HG03342 (cell line): ENCODE measurements around the gene NDUFA13.

Experiments used
- ATAC-seq: cut with Tn5 transposase; IDR thresholded peaks from one replicate; pipeline ENCODE4 v1.9.1; 2021; ENCODE audit warnings: mild to moderate bottlenecking, moderate library complexity; ENCODE audit not compliant: unreplicated experiment

NDUFA13 gene

DNA sequence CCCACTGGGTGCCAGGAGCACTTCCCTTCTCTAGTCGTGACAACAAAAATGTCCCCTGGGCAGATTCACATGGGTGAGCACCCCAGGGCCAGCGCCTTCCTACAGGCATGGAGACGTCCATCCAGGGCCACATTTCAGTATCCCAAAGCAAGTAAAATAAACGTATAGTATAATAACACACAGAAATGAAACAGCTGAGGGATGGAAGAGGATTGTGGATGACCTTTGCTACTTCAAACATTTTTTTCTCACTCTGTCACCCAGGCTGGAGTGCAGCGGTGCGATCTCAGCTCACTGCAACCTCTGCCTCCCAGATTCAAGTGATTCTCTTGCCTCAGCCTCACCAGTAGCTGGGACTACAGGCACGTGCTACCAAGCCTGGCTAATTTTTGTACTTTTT lies 50.3 kb downstream of the NDUFA13 start:
- ATAC-seq, result no peak

DNA sequence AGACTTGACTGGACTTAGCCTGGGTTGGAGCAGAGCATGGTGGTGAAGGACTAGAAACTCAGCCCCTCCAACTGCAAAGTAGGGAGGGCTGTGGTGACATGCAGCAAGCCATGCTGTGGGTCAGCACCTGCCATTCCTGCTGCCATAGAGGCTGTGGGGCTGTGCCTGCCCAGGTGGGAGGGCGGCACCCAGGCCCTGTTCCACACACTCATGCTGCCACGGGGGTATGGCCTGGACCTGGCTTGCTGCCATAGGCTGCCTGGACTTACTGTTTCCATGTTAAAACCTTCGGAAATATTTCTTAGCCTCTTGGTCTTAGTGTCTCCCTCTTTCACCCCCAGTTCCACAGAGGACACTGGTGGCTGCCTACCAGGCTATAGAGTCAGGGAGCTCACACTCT lies 51.4 kb downstream of the NDUFA13 start:
- no peak for ATAC-seq

DNA sequence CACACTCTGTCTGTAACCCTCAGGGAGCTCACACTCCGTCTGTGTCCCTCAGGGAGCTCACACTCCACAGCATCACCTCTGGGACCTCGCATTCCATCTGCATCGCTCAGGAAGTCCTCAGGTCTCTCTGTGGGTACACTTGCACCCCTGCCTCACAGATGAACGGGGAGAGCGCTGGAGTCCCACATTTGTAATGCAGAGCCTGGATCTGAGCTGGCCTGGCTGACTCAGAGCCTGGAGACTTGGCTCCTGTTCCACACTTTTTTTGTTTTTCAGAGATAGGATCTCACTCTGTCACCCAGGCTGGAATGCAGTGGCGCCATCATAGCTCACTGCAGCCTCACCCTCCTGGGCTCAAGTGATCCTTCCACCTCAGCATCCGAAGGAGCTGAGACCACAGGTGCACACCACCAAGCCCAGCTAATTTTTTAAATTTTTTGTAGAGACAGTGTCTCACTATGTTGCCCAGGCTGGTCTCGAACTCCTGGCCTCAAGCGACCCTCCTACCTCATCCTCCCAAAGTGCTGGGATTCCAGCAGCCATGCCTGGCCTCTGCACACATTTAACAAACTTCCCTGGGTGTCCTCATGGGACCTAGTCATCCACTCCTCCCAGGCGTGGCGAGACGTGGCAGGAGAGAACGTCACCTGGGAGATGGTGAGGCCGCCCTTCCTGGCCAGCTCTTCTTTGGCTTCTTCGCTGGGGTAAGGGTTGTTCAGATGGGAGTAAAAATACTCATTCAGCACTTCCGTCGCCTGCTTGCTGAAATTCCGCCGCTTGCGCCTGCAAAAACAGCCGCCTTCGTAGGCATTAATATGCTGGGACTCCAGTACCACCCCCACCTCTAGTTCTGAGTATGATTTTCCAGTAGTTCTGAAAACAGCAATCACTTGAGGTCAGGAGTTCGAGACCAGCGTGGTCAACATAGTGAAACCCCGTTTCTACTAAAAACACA lies 53.1 kb downstream of the NDUFA13 start:
- ATAC-seq, result no peak

DNA sequence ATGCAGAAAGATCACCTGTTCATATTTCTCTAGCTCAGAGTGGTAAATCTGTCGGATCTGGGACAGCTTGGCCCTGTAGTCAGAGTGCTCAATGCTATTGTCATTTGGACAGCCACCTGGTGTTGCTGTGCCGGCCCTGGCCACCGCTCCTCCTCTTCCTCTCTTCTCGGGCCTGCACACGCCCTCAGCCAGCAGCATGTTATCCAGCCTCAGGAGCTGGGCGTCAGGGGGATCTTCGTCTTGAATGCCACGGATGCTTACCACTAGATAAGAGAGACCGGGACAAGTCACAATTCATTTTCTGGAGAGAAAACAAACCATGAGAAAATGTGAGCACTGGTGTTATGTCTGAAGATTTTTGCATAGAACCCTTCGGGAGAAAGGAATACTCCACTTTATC lies 54.5 kb downstream of the NDUFA13 start:
- no peak for ATAC-seq

DNA sequence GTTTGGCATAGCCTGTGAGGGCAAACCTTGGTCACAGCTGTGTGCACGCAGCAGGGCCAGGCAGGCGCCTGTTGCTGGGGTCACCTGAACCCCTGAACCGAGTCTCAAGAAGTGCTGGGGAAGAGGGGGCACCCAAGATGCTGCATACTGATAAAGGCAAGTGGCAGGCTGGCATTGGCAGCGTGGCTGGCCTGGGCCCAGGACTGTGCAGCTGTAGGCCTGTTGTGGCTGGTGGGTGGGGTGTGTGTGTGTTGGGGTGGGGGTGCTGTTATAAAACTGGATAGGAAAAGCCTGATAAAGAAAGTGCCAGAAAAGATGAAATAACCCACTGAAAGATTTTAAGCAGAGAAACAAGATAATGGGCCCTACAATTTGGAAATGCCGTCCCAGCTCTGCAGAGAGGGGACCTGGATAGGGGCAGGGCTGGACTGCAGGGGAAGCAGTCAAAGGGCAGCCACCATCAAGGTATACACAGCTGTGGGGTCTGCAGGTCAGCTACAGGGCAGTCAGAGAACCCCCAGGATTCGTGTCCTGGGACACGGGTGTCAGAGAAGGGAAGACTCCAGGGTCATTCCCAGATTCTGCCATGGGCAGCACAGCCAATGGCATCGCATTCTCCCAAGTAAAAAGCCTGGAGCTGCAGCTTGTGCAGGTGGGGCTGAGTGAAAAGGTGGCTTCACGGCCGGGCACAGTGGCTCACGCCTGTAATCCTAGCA lies 55.2 kb downstream of the NDUFA13 start:
- ATAC-seq, result no peak

DNA sequence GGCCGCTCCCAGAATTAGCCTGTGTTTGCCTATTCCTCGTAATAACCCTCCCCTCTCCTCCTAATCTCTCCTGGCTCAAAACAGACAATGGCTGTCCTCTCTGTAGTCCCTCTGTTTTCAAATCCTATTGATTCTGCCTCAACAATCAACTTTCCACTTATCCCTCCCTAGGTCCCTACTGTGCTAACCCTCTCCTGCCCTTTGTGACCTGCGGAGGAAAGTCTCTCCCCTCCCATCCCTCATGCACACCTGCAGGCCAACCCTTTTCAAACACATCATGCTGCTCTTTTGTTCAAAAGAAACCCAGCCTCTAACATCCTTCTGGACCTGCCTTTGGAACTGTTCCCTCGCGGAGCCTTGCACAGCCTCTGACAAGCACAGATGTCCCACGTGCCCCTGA lies 59.4 kb downstream of the NDUFA13 start:
- no peak for ATAC-seq
